ENCODE results near the gene OR7D2.

Gene OR7D2

GRCh38 chr19:9205501-9206113 lies 26.8 kb downstream of the OR7D2 start:
- peak; percentile 31 for DNase-seq (ENCODE audit: low spot score)

GRCh38 chr19:9219489-9219888 lies 40.7 kb downstream of the OR7D2 start, which contains the start of gene OR7D4:
Gene OR7D4 (minus strand): TSS chr19:9219589. CDS start chr19:9214837, 4,752 bp downstream.
- no peak for DNase-seq (ENCODE audit: low spot score)
